ENCODE measurements around the gene ZCCHC14. TPM values are rescaled to one million over a fixed set of nuclear protein-coding genes. Genes with fewer than 3 reads are reported as not detected.
A peak's percentile ranks its signal among the peaks of the same experiment; 100 is the strongest.
"Not testable (repeated sequence)": the region's sequence is repeated elsewhere in the genome, so short reads cannot be mapped to it uniquely, and the experiment has no call there.

Gene ZCCHC14
- total RNA-seq, 2 experiments from 2014 or later: 16.4 to 18.3 TPM

GRCh38 chr16:87389245-87389644, 103.6 kb downstream of the ZCCHC14 start:
- DNase-seq (no peak), ATAC-seq (ENCODE audit: poor library complexity) (no peak)
- Histone ChIP-seq H3K27me3 (ENCODE audit: control insufficient read depth in 1 of 2, insufficient read depth in 2 of 2, low read length in 2 of 2) (no peaks in the 10 kb centered on the region), H3K4me1 (ENCODE audit: insufficient read depth, low read length) (peaks cover 53% of the 10 kb centered on the region), H3K4me3 (ENCODE audit: low read length) (no peak overlapping the region), H3K36me3 (ENCODE audit: insufficient read depth, low read length) (no peaks in the 10 kb centered on the region), H3K9me3 (ENCODE audit: control insufficient read depth in 1 of 2, insufficient read depth in 1 of 2, low read length in 2 of 2) (no peaks in the 10 kb centered on the region), H3K27ac (ENCODE audit: low read depth in 1 of 2, low read length in 2 of 2) (no peak overlapping the region)
- Mint-ChIP-seq H3K9me3 (no peaks in the 10 kb centered on the region), H3K36me3 (ENCODE audit: low read depth) (peaks cover 20% of the 10 kb centered on the region), H3K4me1 (ENCODE audit: low read depth) (peaks cover 56% of the 10 kb centered on the region), H3K27me3 (no peaks in the 10 kb centered on the region), H3K4me3 (peak overlapping the region; percentile 39), H3K27ac (peak overlapping the region; percentile 98)
- ChIA-PET CTCF (no interaction called here), POLR2A (interaction anchor here (0.7 kb wide), 1 partner anchor 54 kb away, joined by 4 read pairs; no protein-coding TSS in a partner anchor)
- TF ChIP-seq, protein P1, sequence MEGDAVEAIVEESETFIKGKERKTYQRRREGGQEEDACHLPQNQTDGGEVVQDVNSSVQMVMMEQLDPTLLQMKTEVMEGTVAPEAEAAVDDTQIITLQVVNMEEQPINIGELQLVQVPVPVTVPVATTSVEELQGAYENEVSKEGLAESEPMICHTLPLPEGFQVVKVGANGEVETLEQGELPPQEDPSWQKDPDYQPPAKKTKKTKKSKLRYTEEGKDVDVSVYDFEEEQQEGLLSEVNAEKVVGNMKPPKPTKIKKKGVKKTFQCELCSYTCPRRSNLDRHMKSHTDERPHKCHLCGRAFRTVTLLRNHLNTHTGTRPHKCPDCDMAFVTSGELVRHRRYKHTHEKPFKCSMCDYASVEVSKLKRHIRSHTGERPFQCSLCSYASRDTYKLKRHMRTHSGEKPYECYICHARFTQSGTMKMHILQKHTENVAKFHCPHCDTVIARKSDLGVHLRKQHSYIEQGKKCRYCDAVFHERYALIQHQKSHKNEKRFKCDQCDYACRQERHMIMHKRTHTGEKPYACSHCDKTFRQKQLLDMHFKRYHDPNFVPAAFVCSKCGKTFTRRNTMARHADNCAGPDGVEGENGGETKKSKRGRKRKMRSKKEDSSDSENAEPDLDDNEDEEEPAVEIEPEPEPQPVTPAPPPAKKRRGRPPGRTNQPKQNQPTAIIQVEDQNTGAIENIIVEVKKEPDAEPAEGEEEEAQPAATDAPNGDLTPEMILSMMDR (IDR thresholded peaks at IDR 0.05): no peak
- intact Hi-C loops (cut with DNase I, micrococcal nuclease): loop anchor here in 1 of 2 experiments (10.0 kb wide), 2 partner anchors 476 to 1066 kb away; partner anchors contain the start of genes SLC7A5 and ZFPM1

- H3K36me3 Mint-ChIP-seq (ENCODE audit: low read depth): peaks cover 22% of the 10 kb centered on the region
- DNase-seq (no peak), ATAC-seq (ENCODE audit: poor library complexity) (no peak)
- peak overlapping the region; percentile 70 to 82 for H3K27ac ChIP-seq (ENCODE audit: low read depth in 1 of 2, low read length in 2 of 2)
- H3K27me3 Mint-ChIP-seq: peaks cover 4% of the 10 kb centered on the region
- H3K4me1 Mint-ChIP-seq (ENCODE audit: low read depth): peaks cover 55% of the 10 kb centered on the region
- intact Hi-C loops (cut with DNase I, micrococcal nuclease): loop anchor here in 1 of 2 experiments (10.0 kb wide), 2 partner anchors 476 to 1066 kb away; partner anchors contain the start of genes SLC7A5 and ZFPM1
- peak overlapping the region; percentile 8 for H3K4me3 ChIP-seq (ENCODE audit: low read length)
- no peaks in the 10 kb centered on the region for H3K9me3 ChIP-seq (ENCODE audit: control insufficient read depth in 1 of 2, insufficient read depth in 1 of 2, low read length in 2 of 2)
- TF ChIP-seq, protein P1 (IDR thresholded peaks at IDR 0.05): no peak
- H3K27me3 ChIP-seq (ENCODE audit: control insufficient read depth in 1 of 2, insufficient read depth in 2 of 2, low read length in 2 of 2): no peaks in the 10 kb centered on the region
- peaks cover 55% of the 10 kb centered on the region for H3K4me1 ChIP-seq (ENCODE audit: insufficient read depth, low read length)
- H3K27ac Mint-ChIP-seq: peak overlapping the region; percentile 98
- CTCF ChIA-PET: no interaction called here
- H3K9me3 Mint-ChIP-seq: no peaks in the 10 kb centered on the region
- no peaks in the 10 kb centered on the region for H3K36me3 ChIP-seq (ENCODE audit: insufficient read depth, low read length)
- peak overlapping the region; percentile 79 for H3K4me3 Mint-ChIP-seq
- POLR2A ChIA-PET: interaction anchor here (0.7 to 1.9 kb wide), 7 partner anchors 53 to 563 kb away, joined by 3 to 15 read pairs (median 4); partner anchors contain the start of genes BANP, C16orf95 and KLHDC4
Observed at GRCh38 chr16:87388818-87389134, 104.0 kb downstream of the ZCCHC14 start.

- ChIA-PET CTCF (no interaction called here), POLR2A (interaction anchor here (0.8 to 1.9 kb wide), 8 partner anchors 13 to 563 kb away, joined by 3 to 15 read pairs (median 4); partner anchors contain the start of genes BANP, C16orf95 and KLHDC4)
- Histone ChIP-seq H3K9me3 (ENCODE audit: control insufficient read depth in 1 of 2, insufficient read depth in 1 of 2, low read length in 2 of 2) (no peaks in the 10 kb centered on the region), H3K36me3 (ENCODE audit: insufficient read depth, low read length) (no peaks in the 10 kb centered on the region), H3K27me3 (ENCODE audit: control insufficient read depth in 1 of 2, insufficient read depth in 2 of 2, low read length in 2 of 2) (no peaks in the 10 kb centered on the region), H3K4me1 (ENCODE audit: insufficient read depth, low read length) (peaks cover 49% of the 10 kb centered on the region), H3K27ac (ENCODE audit: low read depth in 1 of 2, low read length in 2 of 2) (peak overlapping the region; percentile 70 to 82), H3K4me3 (ENCODE audit: low read length) (peak overlapping the region; percentile 8)
- intact Hi-C loops (cut with DNase I, micrococcal nuclease): loop anchor here in 1 of 2 experiments (10.0 kb wide), 2 partner anchors 477 to 1067 kb away; partner anchors contain the start of genes SLC7A5 and ZFPM1
- TF ChIP-seq, protein P1 (IDR thresholded peaks at IDR 0.05): no peak
- Mint-ChIP-seq H3K36me3 (ENCODE audit: low read depth) (peaks cover 18% of the 10 kb centered on the region), H3K27me3 (peaks cover 4% of the 10 kb centered on the region), H3K4me3 (peak overlapping the region; percentile 79), H3K4me1 (ENCODE audit: low read depth) (peaks cover 49% of the 10 kb centered on the region), H3K9me3 (no peaks in the 10 kb centered on the region), H3K27ac (peak overlapping the region; percentile 98)
- DNase-seq (peak; percentile 74 to 97 (median 82)), ATAC-seq (ENCODE audit: poor library complexity) (peak; percentile 71)
Observed at GRCh38 chr16:87387942-87388817, 104.6 kb downstream of the ZCCHC14 start.

DNA sequence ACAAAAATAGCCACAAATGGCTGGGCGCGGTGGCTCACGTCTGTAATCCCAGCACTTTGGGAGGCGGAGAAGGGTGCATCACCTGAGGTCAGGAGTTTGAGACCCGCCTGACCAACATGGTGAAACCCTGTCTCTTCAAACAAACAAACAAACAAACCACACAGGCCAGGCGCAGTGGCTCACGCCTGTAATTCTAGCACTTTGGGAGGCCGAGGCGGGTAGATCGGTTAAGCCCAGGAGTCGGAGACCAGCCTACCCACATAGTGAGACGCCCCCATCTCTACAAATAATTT, 108.0 kb downstream of the ZCCHC14 start:
- Histone ChIP-seq H3K4me1 (ENCODE audit: insufficient read depth, low read length) (peaks cover 66% of the 10 kb centered on the region), H3K4me3 (ENCODE audit: low read length) (peak overlapping the region; percentile 83), H3K27ac (ENCODE audit: low read depth in 1 of 2, low read length in 2 of 2) (peak overlapping the region; percentile 45 to 72)
- H3K36me3 Mint-ChIP-seq (ENCODE audit: low read depth): peaks cover 20% of the 10 kb centered on the region
- DNase-seq: peak in 1 of 14 experiments; percentile 25
- not testable (repeated sequence) for H3K27me3 Mint-ChIP-seq; H3K9me3 ChIP-seq (ENCODE audit: control insufficient read depth in 1 of 2, insufficient read depth in 1 of 2, low read length in 2 of 2); ATAC-seq (ENCODE audit: poor library complexity); H3K27me3 ChIP-seq (ENCODE audit: control insufficient read depth in 1 of 2, insufficient read depth in 2 of 2, low read length in 2 of 2); H3K9me3 Mint-ChIP-seq; H3K36me3 ChIP-seq (ENCODE audit: insufficient read depth, low read length)
- H3K4me1 Mint-ChIP-seq (ENCODE audit: low read depth): peaks cover 72% of the 10 kb centered on the region
- H3K4me3 Mint-ChIP-seq: peak overlapping the region; percentile 59
- intact Hi-C loops (cut with DNase I, micrococcal nuclease): loop anchor here in 1 of 2 experiments (10.0 kb wide), 2 partner anchors 480 to 1070 kb away; partner anchors contain the start of genes SLC7A5 and ZFPM1
- peak overlapping the region; percentile 100 for H3K27ac Mint-ChIP-seq
- ChIA-PET POLR2A (interaction anchor here (1.4 to 4.2 kb wide), 5 partner anchors 9 to 566 kb away, joined by 6 to 99 read pairs (median 10); partner anchors contain the start of genes BANP, C16orf95, KLHDC4 and MAP1LC3B), CTCF (interaction anchor here (1.2 to 3.5 kb wide), 2 partner anchors 10 to 394 kb away, joined by 3 to 36 read pairs; no protein-coding TSS in a partner anchor)

All from CD4-positive, alpha-beta T cell (primary cell).